ENCODE measurements around the gene ATE1. TPM values are rescaled to one million over a fixed set of nuclear protein-coding genes. Genes with fewer than 3 reads are reported as not detected.

The ATE1 gene
- total RNA-seq, 1 experiment from 2014 or later, result 39.2 TPM

GRCh38 chr10:121736315-121737130 is 191.3 kb downstream of the ATE1 start:
- Histone ChIP-seq H3K4me1 (ENCODE audit: control insufficient read depth in 1 of 2, insufficient read depth in 2 of 2, low read length in 2 of 2) (no peaks in the 10 kb centered on the region), H3K4me3 (replicated peaks in 1 of 2; ENCODE audit: low read depth in 1 of 2, low read length in 2 of 2) (no peak overlapping the region), H3K4me2 (ENCODE audit: low read length) (no peak overlapping the region), H2AFZ (ENCODE audit: low read depth, low read length, poor library complexity, severe bottlenecking) (no peak overlapping the region), H3K27me3 (ENCODE audit: insufficient read depth, low read length) (no peaks in the 10 kb centered on the region), H3K27ac (ENCODE audit: low read depth, low read length) (no peak overlapping the region), H3K9ac (ENCODE audit: low read length) (no peak overlapping the region), H4K20me1 (ENCODE audit: insufficient read depth) (no peaks in the 10 kb centered on the region), H3K36me3 (ENCODE audit: control insufficient read depth in 1 of 2, insufficient read depth in 2 of 2, low read length in 2 of 2) (no peaks in the 10 kb centered on the region), H3K9me3 (ENCODE audit: control insufficient read depth in 1 of 2, insufficient read depth in 1 of 2, low read depth in 1 of 2, low read length in 2 of 2) (no peaks in the 10 kb centered on the region), H3K9me2 (ENCODE audit: insufficient read depth) (no peaks in the 10 kb centered on the region), H3K79me2 (ENCODE audit: insufficient read depth, low read length) (no peaks in the 10 kb centered on the region)
- RAD21 ChIA-PET (ENCODE audit: low non-redundant PET in 1 of 2, low total read pairs in 2 of 2, uncharacterized antibody in 2 of 2, unreplicated experiment in 2 of 2), result interaction anchor here in 1 of 2 experiments (0.6 kb wide), 1 partner anchor 94 kb away, joined by 3 read pairs; no protein-coding TSS in a partner anchor
- intact Hi-C loops (cut with micrococcal nuclease), result no loop called here
- CTCF ChIA-PET, result interaction anchor here (0.6 kb wide), 1 partner anchor 26 kb away, joined by 3 read pairs; no protein-coding TSS in a partner anchor
- TSS peak; percentile 14 for BruUV-seq (replicated peaks)
- DNase-seq (ENCODE audit: low read depth, low spot score) (no peak), ATAC-seq (no peak)
- POLR2A ChIA-PET, result no interaction called here
- TF ChIP-seq YY1 (IDR thresholded peaks at IDR 0.05; ENCODE audit: extremely low read depth, insufficient replicate concordance, low read depth, low read length) (no peak), EZH2phosphoT487 (IDR thresholded peaks at IDR 0.05; ENCODE audit: borderline replicate concordance) (no peak)

DNA sequence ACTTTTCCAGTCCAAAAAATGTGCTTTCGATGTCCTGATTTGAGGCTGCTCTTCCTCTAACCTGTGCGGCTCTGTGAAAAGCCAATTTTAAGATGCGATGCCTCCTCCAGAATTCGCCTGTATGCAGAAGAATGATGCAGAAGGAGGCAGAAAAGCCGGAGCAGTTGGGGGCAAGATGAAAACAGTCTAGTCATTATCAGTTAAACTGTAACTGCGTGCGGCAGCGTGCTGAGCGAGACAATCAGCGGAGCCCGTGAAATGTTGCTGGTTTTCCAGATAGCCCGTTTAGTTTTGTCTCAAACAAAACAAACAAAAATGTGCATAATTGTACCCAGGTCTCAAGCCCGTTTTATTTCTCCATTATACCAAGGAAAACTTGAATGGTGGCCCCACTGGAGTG is 192.6 kb downstream of the ATE1 start:
- no peak for DNase-seq (ENCODE audit: low read depth, low spot score)
- Histone ChIP-seq H3K4me1 (ENCODE audit: control insufficient read depth in 1 of 2, insufficient read depth in 2 of 2, low read length in 2 of 2) (no peaks in the 10 kb centered on the region), H3K27ac (ENCODE audit: low read depth, low read length) (no peak overlapping the region), H3K27me3 (ENCODE audit: insufficient read depth, low read length) (no peaks in the 10 kb centered on the region), H3K9me2 (ENCODE audit: insufficient read depth) (no peaks in the 10 kb centered on the region), H3K4me2 (ENCODE audit: low read length) (no peak overlapping the region), H4K20me1 (ENCODE audit: insufficient read depth) (no peaks in the 10 kb centered on the region), H3K9ac (ENCODE audit: low read length) (no peak overlapping the region), H3K4me3 (replicated peaks in 1 of 2; ENCODE audit: low read depth in 1 of 2, low read length in 2 of 2) (no peak overlapping the region), H3K36me3 (ENCODE audit: control insufficient read depth in 1 of 2, insufficient read depth in 2 of 2, low read length in 2 of 2) (no peaks in the 10 kb centered on the region), H3K79me2 (ENCODE audit: insufficient read depth, low read length) (no peaks in the 10 kb centered on the region), H2AFZ (ENCODE audit: low read depth, low read length, poor library complexity, severe bottlenecking) (no peak overlapping the region), H3K9me3 (ENCODE audit: control insufficient read depth in 1 of 2, insufficient read depth in 1 of 2, low read depth in 1 of 2, low read length in 2 of 2) (no peaks in the 10 kb centered on the region)
- BruUV-seq (replicated peaks), result no TSS peak
- ChIA-PET RAD21 (ENCODE audit: low non-redundant PET in 1 of 2, low total read pairs in 2 of 2, uncharacterized antibody in 2 of 2, unreplicated experiment in 2 of 2) (no interaction called here), CTCF (no interaction called here), POLR2A (no interaction called here)
- intact Hi-C loops (cut with micrococcal nuclease), result loop anchor here (2.0 kb wide), 1 partner anchor 566 kb away; no protein-coding TSS in a partner anchor
- ATAC-seq, result no peak
- TF ChIP-seq FOSL1 (IDR thresholded peaks at IDR 0.05; ENCODE audit: low read depth), result no peak
- TF ChIP-seq ATF3 (IDR thresholded peaks at IDR 0.05), result no peak
- TF ChIP-seq ELF1 (IDR thresholded peaks at IDR 0.05; ENCODE audit: borderline replicate concordance, low read depth), result no peak
- no peak for TF ChIP-seq POLR2AphosphoS5 (IDR thresholded peaks at IDR 0.05; ENCODE audit: low read depth, low read length)
- TF ChIP-seq, protein P1, sequence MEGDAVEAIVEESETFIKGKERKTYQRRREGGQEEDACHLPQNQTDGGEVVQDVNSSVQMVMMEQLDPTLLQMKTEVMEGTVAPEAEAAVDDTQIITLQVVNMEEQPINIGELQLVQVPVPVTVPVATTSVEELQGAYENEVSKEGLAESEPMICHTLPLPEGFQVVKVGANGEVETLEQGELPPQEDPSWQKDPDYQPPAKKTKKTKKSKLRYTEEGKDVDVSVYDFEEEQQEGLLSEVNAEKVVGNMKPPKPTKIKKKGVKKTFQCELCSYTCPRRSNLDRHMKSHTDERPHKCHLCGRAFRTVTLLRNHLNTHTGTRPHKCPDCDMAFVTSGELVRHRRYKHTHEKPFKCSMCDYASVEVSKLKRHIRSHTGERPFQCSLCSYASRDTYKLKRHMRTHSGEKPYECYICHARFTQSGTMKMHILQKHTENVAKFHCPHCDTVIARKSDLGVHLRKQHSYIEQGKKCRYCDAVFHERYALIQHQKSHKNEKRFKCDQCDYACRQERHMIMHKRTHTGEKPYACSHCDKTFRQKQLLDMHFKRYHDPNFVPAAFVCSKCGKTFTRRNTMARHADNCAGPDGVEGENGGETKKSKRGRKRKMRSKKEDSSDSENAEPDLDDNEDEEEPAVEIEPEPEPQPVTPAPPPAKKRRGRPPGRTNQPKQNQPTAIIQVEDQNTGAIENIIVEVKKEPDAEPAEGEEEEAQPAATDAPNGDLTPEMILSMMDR (IDR thresholded peaks at IDR 0.05 in 2 of 3, conservative IDR thresholded peaks at IDR 0.05 in 1 of 3; ENCODE audit: borderline replicate concordance in 1 of 3, insufficient read depth in 1 of 3, low read depth in 2 of 3, low read length in 2 of 3), result no peak
- TF ChIP-seq SP1 (IDR thresholded peaks at IDR 0.05; ENCODE audit: low read depth), result no peak
- TF ChIP-seq CBX3 (IDR thresholded peaks at IDR 0.05; ENCODE audit: low read depth), result no peak
- no peak for TF ChIP-seq ZNF274 (IDR thresholded peaks at IDR 0.05; ENCODE audit: low read depth, low read length)
- no peak for TF ChIP-seq SIN3A (IDR thresholded peaks at IDR 0.05; ENCODE audit: low read depth)
- no peak for TF ChIP-seq YY1 (IDR thresholded peaks at IDR 0.05; ENCODE audit: extremely low read depth, insufficient replicate concordance, low read depth, low read length)
- no peak for TF ChIP-seq EGR1 (IDR thresholded peaks at IDR 0.05; ENCODE audit: low read depth)
- TF ChIP-seq, protein P2, sequence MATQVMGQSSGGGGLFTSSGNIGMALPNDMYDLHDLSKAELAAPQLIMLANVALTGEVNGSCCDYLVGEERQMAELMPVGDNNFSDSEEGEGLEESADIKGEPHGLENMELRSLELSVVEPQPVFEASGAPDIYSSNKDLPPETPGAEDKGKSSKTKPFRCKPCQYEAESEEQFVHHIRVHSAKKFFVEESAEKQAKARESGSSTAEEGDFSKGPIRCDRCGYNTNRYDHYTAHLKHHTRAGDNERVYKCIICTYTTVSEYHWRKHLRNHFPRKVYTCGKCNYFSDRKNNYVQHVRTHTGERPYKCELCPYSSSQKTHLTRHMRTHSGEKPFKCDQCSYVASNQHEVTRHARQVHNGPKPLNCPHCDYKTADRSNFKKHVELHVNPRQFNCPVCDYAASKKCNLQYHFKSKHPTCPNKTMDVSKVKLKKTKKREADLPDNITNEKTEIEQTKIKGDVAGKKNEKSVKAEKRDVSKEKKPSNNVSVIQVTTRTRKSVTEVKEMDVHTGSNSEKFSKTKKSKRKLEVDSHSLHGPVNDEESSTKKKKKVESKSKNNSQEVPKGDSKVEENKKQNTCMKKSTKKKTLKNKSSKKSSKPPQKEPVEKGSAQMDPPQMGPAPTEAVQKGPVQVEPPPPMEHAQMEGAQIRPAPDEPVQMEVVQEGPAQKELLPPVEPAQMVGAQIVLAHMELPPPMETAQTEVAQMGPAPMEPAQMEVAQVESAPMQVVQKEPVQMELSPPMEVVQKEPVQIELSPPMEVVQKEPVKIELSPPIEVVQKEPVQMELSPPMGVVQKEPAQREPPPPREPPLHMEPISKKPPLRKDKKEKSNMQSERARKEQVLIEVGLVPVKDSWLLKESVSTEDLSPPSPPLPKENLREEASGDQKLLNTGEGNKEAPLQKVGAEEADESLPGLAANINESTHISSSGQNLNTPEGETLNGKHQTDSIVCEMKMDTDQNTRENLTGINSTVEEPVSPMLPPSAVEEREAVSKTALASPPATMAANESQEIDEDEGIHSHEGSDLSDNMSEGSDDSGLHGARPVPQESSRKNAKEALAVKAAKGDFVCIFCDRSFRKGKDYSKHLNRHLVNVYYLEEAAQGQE (IDR thresholded peaks at IDR 0.05; ENCODE audit: low read depth), result no peak
- no peak for TF ChIP-seq CEBPB (IDR thresholded peaks at IDR 0.05; ENCODE audit: low read depth)

Measured in HCT116 (cell line).